CD4-positive, CD25-positive, alpha-beta regulatory T cell (primary cell): Measurements from ENCODE around the gene BBX. TPM values are rescaled to one million over a fixed set of nuclear protein-coding genes. Genes with fewer than 3 reads are reported as not detected.
A peak's percentile ranks its signal among the peaks of the same experiment; 100 is the strongest.

Experiments
- ATAC-seq, 2 donors: fragments of 150-1000 bp; cut with Tn5 transposase; one replicate each; pipeline ENCODE4 v1.10.0; 2021; ENCODE audit warnings: low read depth in 2 of 2, moderate number of reproducible peaks in 2 of 2, moderate library complexity in 1 of 2
- DNase-seq, 3 donors: peaks; one replicate each; pipeline versions ENCODE4 v3.0.0 to v3.0.0-alpha.2; 2012 to 2022; ENCODE audit warnings: mixed read lengths in 1 of 3
- H3K27ac ChIP-seq: one replicate; pipeline ENCODE4 v1.7.0; 2013; ENCODE audit warnings: mild to moderate bottlenecking, low read length; ENCODE audit not compliant: insufficient read depth, poor library complexity, severe bottlenecking
- H3K27me3 ChIP-seq: one replicate; pipeline ENCODE4 v1.7.0; 2013; ENCODE audit warnings: low read length; ENCODE audit not compliant: control insufficient read depth, insufficient read depth
- H3K36me3 ChIP-seq: one replicate; pipeline ENCODE4 v1.7.0; 2013; ENCODE audit warnings: mild to moderate bottlenecking, low read length, moderate library complexity; ENCODE audit not compliant: control insufficient read depth, insufficient read depth
- H3K4me1 ChIP-seq: 2 replicates; pipeline ENCODE4 v1.7.0; 2013; ENCODE audit warnings: mild to moderate bottlenecking, low read length; ENCODE audit not compliant: insufficient read depth, control insufficient read depth, poor library complexity, severe bottlenecking
- H3K4me3 ChIP-seq: one replicate; pipeline ENCODE4 v1.7.0; 2013; ENCODE audit warnings: low read depth, mild to moderate bottlenecking, low read length, moderate library complexity
- H3K9me3 ChIP-seq, 2 experiments: 1 replicate in 1 of 2; 2 replicates in 1 of 2; pipeline ENCODE4 v1.7.0; 2013; ENCODE audit warnings: low read length in 2 of 2, mild to moderate bottlenecking in 1 of 2, moderate library complexity in 1 of 2; ENCODE audit not compliant: control insufficient read depth in 2 of 2
- H3K27ac Mint-ChIP-seq, 3 donors: one replicate each; pipeline ENCODE4 v1.8.0; 2020 to 2022; ENCODE audit warnings: mild to moderate bottlenecking in 3 of 3, mixed read lengths in 3 of 3, moderate library complexity in 2 of 3
- H3K27me3 Mint-ChIP-seq: one replicate; pipeline ENCODE4 v1.8.0; 2022; ENCODE audit warnings: mild to moderate bottlenecking, mixed read lengths
- H3K36me3 Mint-ChIP-seq: one replicate; pipeline ENCODE4 v1.8.0; 2020; ENCODE audit warnings: mixed read lengths
- H3K4me1 Mint-ChIP-seq, 4 donors: one replicate each; pipeline ENCODE4 v1.8.0; 2020 to 2022; ENCODE audit warnings: mixed read lengths in 4 of 4, mild to moderate bottlenecking in 1 of 4
- H3K4me3 Mint-ChIP-seq, 4 donors: one replicate each; pipeline ENCODE4 v1.8.0; 2020 to 2022; ENCODE audit warnings: mild to moderate bottlenecking in 4 of 4, mixed read lengths in 4 of 4, moderate library complexity in 3 of 4
- H3K9me3 Mint-ChIP-seq, 7 donors: one replicate each; pipeline ENCODE4 v1.8.0; 2020 to 2022; ENCODE audit warnings: mixed read lengths in 7 of 7, mild to moderate bottlenecking in 3 of 7, moderate library complexity in 2 of 7
- polyA plus RNA-seq, 4 donors: library from polyadenylated mRNA; unstranded; fragments of 300-500 nt; fragmentation: Illumina TruSeq; gene quantifications; one replicate each; pipeline ENCODE4 v1.2.3, GENCODE V29; 2021
- total RNA-seq: library from RNA; stranded (reverse); gene quantifications from one replicate; pipeline ENCODE4 v1.2.3, GENCODE V29; 2022

Gene BBX
- total and polyA plus RNA-seq, 5 donors from 2014 or later, result 62.1 to 96.2 (median 82.8) TPM

DNA sequence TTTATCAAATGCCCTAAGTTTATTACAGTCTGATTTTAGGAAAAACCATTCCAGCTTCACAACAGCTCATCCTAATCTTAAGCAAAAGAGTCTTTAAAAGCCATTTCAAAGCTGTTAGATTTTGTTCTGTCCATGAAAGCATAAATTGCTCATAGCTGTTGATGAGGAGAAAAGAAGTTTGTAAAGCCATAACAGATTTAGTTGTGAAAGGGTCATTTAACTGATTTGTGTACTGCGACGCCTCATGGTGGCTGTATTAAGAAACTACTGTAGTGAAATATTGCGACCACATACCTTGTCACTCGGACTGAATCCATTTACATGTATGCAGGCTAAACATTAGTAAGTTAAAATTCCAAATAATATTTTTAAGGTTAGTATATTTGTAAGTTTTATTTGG is 20.9 kb downstream of the BBX start:
- H3K4me3 Mint-ChIP-seq, result no peak overlapping the region
- H3K36me3 Mint-ChIP-seq, result peaks cover 6% of the 10 kb centered on the region
- peaks cover 0 to 7% (median 0%) of the 10 kb centered on the region in 7 donors for H3K9me3 Mint-ChIP-seq
- peaks cover 3% of the 10 kb centered on the region for H3K4me1 ChIP-seq
- DNase-seq (peak in 1 of 3 donors; percentile 31), ATAC-seq (no peak)
- no peaks in the 10 kb centered on the region for H3K27me3 Mint-ChIP-seq
- H3K4me1 Mint-ChIP-seq, result peaks cover 11 to 40% (median 26%) of the 10 kb centered on the region in 4 donors
- peaks cover 9% of the 10 kb centered on the region for H3K36me3 ChIP-seq
- no peak overlapping the region for H3K27ac ChIP-seq
- no peak overlapping the region for H3K27ac Mint-ChIP-seq
- H3K4me3 ChIP-seq, result no peak overlapping the region
- H3K27me3 ChIP-seq, result no peaks in the 10 kb centered on the region
- no peaks in the 10 kb centered on the region for H3K9me3 ChIP-seq

DNA sequence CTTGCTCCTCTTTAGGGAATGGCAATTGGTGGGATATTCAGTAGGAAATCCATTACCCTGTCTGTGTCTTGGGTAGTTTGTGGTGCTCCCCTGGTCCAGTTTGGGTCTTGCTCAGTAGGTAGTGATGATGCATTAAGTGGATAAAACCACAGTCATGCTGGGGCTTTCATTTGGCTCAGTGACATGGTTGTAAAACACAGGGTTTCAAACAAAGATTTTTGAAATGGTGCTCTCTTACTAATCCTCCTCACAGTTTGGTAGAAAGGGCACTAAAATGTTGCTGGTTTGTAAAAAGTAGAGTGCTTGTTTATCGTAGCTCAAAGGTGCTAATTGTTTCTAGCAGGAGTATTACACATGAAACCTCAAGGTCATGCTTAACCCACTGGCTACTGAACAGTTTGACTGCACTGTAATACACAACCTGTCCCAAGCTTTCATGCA is 22.9 kb downstream of the BBX start:
- Histone ChIP-seq H3K4me1 (peaks cover 3% of the 10 kb centered on the region), H3K27ac (no peak overlapping the region), H3K4me3 (no peak overlapping the region), H3K27me3 (no peaks in the 10 kb centered on the region), H3K36me3 (peaks cover 10% of the 10 kb centered on the region), H3K9me3 (no peaks in the 10 kb centered on the region)
- no peak overlapping the region for H3K4me3 Mint-ChIP-seq
- H3K4me1 Mint-ChIP-seq, result peaks cover 4 to 45% (median 25%) of the 10 kb centered on the region in 4 donors
- ATAC-seq, result no peak
- peak overlapping the region in 1 of 3 donors; percentile 13 for H3K27ac Mint-ChIP-seq
- DNase-seq, result no peak
- peaks cover 0 to 8% (median 0%) of the 10 kb centered on the region in 7 donors for H3K9me3 Mint-ChIP-seq
- peaks cover 12% of the 10 kb centered on the region for H3K36me3 Mint-ChIP-seq
- no peaks in the 10 kb centered on the region for H3K27me3 Mint-ChIP-seq

DNA sequence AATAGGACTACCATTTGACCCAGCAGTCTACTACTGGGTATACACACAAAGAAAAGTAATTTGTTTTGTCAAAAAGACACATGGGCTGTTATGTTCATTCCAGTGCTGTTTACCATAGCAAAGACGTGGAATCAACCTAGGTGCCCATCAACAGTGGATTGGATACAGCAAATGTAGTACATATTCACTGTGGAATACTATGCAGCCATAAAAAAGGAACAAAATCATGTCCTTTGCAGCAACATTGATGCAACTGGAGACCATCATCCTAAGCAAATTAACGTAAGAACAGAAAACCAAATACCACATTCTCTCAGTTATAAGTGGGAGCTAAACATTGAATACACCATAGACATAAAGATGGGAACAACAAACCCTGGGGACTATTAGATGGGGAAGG is 25.8 kb downstream of the BBX start:
- H3K27me3 ChIP-seq, result no peaks in the 10 kb centered on the region
- no peaks in the 10 kb centered on the region for H3K9me3 ChIP-seq
- no peak overlapping the region for H3K4me3 ChIP-seq
- Mint-ChIP-seq H3K4me1 (peaks cover 9 to 38% (median 23%) of the 10 kb centered on the region in 4 donors), H3K27me3 (no peaks in the 10 kb centered on the region), H3K9me3 (peaks cover 0 to 8% (median 0%) of the 10 kb centered on the region in 7 donors), H3K27ac (no peak overlapping the region), H3K36me3 (peaks cover 16% of the 10 kb centered on the region), H3K4me3 (no peak overlapping the region)
- H3K36me3 ChIP-seq, result peaks cover 10% of the 10 kb centered on the region
- no peaks in the 10 kb centered on the region for H3K4me1 ChIP-seq
- no peak overlapping the region for H3K27ac ChIP-seq
- DNase-seq (no peak), ATAC-seq (no peak)

DNA sequence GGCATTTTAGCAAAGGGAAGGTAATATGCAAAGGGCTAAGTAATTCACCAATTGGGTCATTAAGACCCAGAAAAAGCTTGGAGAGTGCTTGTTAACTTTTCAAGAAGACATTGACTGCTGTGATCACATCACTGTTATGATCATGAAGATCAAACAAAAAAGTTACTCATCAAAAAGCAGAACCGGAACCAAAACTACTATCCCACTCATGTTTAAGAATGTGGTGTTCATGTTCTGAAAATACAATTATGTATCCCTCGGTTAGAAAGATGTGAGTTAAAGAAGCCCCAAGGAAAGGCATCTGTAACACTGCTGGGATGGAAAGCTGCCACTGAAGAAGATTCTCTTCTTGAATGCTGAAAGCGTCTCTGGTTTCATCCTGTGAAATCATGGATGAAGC is 32.6 kb downstream of the BBX start:
- Histone ChIP-seq H3K27ac (no peak overlapping the region), H3K4me3 (no peak overlapping the region), H3K9me3 (no peaks in the 10 kb centered on the region), H3K27me3 (no peaks in the 10 kb centered on the region), H3K36me3 (no peaks in the 10 kb centered on the region), H3K4me1 (peaks cover 2% of the 10 kb centered on the region)
- H3K27me3 Mint-ChIP-seq, result no peaks in the 10 kb centered on the region
- H3K9me3 Mint-ChIP-seq, result no peaks in the 10 kb centered on the region
- peaks cover 33 to 61% (median 42%) of the 10 kb centered on the region in 4 donors for H3K4me1 Mint-ChIP-seq
- ATAC-seq (no peak), DNase-seq (no peak)
- peak overlapping the region in 1 of 4 donors; percentile 1 for H3K4me3 Mint-ChIP-seq
- no peak overlapping the region for H3K27ac Mint-ChIP-seq
- H3K36me3 Mint-ChIP-seq, result peaks cover 9% of the 10 kb centered on the region

DNA sequence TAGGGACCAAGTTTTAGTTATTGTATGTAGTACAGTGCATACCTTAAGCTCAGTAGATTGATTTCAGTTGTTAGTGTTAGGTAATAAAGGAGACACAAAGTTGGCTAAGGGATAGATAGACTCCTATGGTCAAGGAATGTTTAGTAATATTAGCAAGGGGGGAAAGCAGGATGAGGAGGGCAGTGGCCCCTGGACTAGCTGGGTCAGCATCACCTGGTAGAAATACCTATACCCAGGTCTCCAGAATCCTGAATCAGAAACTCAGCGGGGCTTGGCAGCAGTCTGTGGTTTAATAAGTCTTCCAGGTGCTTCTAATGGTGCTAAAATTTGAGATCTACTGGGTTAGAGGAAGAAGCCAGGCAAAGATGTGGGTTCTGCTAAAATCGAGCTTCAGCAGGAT is 35.0 kb downstream of the BBX start:
- Mint-ChIP-seq H3K4me1 (peaks cover 36 to 73% (median 50%) of the 10 kb centered on the region in 4 donors), H3K9me3 (no peaks in the 10 kb centered on the region), H3K27me3 (no peaks in the 10 kb centered on the region), H3K36me3 (peaks cover 4% of the 10 kb centered on the region), H3K27ac (peak overlapping the region in 2 of 3 donors; percentile 4 to 8), H3K4me3 (no peak overlapping the region)
- peaks cover 2% of the 10 kb centered on the region for H3K4me1 ChIP-seq
- H3K27me3 ChIP-seq, result no peaks in the 10 kb centered on the region
- no peak overlapping the region for H3K27ac ChIP-seq
- ATAC-seq (no peak), DNase-seq (no peak)
- no peak overlapping the region for H3K4me3 ChIP-seq
- no peaks in the 10 kb centered on the region for H3K9me3 ChIP-seq
- no peaks in the 10 kb centered on the region for H3K36me3 ChIP-seq

DNA sequence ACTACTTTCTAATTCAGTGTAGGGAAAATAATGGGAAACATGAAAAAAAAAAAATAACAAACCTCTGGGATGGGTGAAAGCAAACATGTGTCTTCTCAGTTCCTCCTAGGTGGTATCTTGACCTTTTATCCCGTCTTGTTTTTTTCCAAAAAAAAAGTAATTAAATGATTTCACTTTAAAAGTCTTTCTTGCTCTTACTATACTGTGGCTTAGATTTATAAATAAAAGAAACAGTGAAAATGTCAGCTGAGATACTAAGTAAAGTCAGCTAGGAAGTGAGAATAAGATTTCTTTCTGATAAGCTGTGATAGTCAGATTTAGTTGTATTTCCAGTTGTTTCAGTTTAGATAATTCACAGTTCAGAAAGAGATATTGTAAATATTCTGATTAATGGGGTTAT is 37.4 kb downstream of the BBX start:
- Histone ChIP-seq H3K27ac (no peak overlapping the region), H3K4me3 (no peak overlapping the region), H3K4me1 (peaks cover 2% of the 10 kb centered on the region), H3K27me3 (no peaks in the 10 kb centered on the region), H3K9me3 (no peaks in the 10 kb centered on the region), H3K36me3 (no peaks in the 10 kb centered on the region)
- ATAC-seq (no peak), DNase-seq (no peak)
- Mint-ChIP-seq H3K27me3 (no peaks in the 10 kb centered on the region), H3K36me3 (no peaks in the 10 kb centered on the region), H3K27ac (peak overlapping the region in 1 of 3 donors; percentile 34), H3K9me3 (no peaks in the 10 kb centered on the region), H3K4me1 (peaks cover 37 to 76% (median 47%) of the 10 kb centered on the region in 4 donors), H3K4me3 (peak overlapping the region in 1 of 4 donors; percentile 10)

DNA sequence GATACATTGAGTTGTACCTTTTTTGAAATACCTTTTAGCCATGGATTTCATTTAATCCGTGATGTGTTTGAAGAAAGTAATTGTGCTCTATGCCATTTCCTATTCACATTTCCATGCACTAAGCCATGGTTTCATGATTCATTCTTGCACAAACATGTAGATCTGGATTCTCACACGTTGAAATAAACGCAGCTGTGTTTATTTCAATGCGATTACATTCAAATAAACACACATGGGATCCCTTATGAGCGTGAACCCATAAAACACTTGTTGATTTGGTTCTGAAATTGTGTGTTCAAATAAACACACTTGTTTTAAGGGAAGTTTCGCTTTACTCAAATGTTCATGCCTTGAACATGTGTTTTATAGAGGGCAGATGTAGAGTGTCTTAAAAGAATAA is 39.2 kb downstream of the BBX start:
- H3K36me3 Mint-ChIP-seq, result no peaks in the 10 kb centered on the region
- ATAC-seq, result no peak
- no peak for DNase-seq
- no peak overlapping the region for H3K27ac Mint-ChIP-seq
- H3K27me3 ChIP-seq, result no peaks in the 10 kb centered on the region
- H3K4me3 ChIP-seq, result no peak overlapping the region
- peaks cover 2% of the 10 kb centered on the region for H3K4me1 ChIP-seq
- H3K9me3 ChIP-seq, result no peaks in the 10 kb centered on the region
- H3K27ac ChIP-seq, result no peak overlapping the region
- H3K4me3 Mint-ChIP-seq, result no peak overlapping the region
- no peaks in the 10 kb centered on the region for H3K36me3 ChIP-seq
- H3K27me3 Mint-ChIP-seq, result no peaks in the 10 kb centered on the region
- peaks cover 32 to 77% (median 44%) of the 10 kb centered on the region in 4 donors for H3K4me1 Mint-ChIP-seq
- H3K9me3 Mint-ChIP-seq, result no peaks in the 10 kb centered on the region

DNA sequence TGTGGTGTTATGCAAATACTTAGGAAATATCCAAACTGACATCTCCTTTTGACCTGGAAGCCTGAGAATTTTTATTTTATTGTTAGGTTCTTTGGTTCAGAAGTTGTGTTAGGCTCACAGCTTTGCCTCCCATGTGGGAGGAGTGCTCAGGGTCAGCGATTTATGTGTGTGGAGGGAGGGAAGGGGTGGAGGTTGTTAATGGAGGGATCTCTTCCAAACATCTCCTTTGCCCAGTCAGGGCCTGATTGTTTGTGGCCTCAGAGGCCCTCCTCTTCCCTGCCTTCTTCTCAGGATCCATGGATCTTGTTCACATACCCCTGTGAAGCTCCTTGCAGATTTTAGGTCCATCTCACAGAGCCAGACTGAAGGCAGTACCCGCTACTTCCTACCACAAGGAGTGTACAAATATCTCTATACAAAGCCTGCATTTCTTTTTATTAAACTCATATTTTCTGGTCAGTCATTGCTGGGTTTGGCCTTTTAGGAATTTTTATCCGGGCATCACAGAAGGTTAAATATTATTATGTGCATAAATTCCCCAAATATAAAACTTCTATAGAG is 40.3 kb downstream of the BBX start:
- H3K27me3 ChIP-seq, result no peaks in the 10 kb centered on the region
- peaks cover 25 to 70% (median 40%) of the 10 kb centered on the region in 4 donors for H3K4me1 Mint-ChIP-seq
- ATAC-seq (no peak), DNase-seq (no peak)
- H3K27ac ChIP-seq, result no peak overlapping the region
- peaks cover 2% of the 10 kb centered on the region for H3K4me1 ChIP-seq
- H3K4me3 ChIP-seq, result no peak overlapping the region
- no peaks in the 10 kb centered on the region for H3K36me3 ChIP-seq
- H3K4me3 Mint-ChIP-seq, result no peak overlapping the region
- no peaks in the 10 kb centered on the region for H3K27me3 Mint-ChIP-seq
- no peak overlapping the region for H3K27ac Mint-ChIP-seq
- no peaks in the 10 kb centered on the region for H3K36me3 Mint-ChIP-seq
- H3K9me3 Mint-ChIP-seq, result no peaks in the 10 kb centered on the region
- H3K9me3 ChIP-seq, result no peaks in the 10 kb centered on the region
